ENCODE data around the gene APCDD1L. TPM values are rescaled to one million over a fixed set of nuclear protein-coding genes. Genes with fewer than 3 reads are reported as not detected.
"Not testable (repeated sequence)": the region's sequence is repeated elsewhere in the genome, so short reads cannot be mapped to it uniquely, and the experiment has no call there.

Gene APCDD1L
- polyA plus RNA-seq, 3 donors, result 14.5 to 19.2 (median 18.7) TPM

DNA sequence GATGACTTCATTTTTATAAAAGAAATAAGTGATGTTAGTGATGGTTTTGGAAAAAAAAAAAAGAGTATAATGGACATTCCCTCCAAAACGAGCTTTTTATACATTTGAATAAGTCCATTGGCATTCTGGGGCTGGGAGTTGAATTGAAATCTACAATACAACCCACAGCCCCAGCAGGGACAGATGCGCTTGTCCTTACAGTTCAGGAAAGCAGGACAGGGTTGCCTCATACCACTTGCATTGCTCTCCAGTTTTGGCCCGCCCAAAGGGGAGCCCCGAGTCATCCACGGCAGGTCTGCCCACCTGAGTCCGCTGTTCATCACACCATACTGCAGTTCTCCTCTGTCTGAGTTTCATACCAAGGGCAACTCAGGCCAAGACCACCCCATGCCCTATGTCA, 80.0 kb downstream of the APCDD1L start:
- no peak for DNase-seq (ENCODE audit: extremely low read depth in 1 of 11, low read depth in 9 of 11, low spot score in 4 of 11)

DNA sequence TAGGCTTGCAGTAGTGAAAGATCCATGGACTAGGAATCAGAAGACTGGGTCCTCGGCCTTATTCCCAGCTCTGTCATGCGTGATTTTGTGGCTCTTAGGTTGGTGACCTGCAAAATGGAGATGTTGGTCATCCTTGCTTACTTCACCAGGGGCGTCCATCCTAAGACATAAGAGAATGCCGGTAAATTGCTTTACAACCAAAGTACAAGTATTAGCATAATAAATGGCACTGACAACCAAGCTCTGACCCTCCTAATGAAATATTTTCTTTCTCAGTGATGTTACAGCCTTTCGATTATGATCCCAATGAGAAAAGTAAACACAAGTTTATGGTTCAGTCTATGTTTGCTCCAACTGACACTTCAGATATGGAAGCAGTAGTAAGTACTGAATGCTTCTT, 80.9 kb downstream of the APCDD1L start:
- no peak for DNase-seq (ENCODE audit: extremely low read depth in 1 of 11, low read depth in 9 of 11, low spot score in 4 of 11)

DNA sequence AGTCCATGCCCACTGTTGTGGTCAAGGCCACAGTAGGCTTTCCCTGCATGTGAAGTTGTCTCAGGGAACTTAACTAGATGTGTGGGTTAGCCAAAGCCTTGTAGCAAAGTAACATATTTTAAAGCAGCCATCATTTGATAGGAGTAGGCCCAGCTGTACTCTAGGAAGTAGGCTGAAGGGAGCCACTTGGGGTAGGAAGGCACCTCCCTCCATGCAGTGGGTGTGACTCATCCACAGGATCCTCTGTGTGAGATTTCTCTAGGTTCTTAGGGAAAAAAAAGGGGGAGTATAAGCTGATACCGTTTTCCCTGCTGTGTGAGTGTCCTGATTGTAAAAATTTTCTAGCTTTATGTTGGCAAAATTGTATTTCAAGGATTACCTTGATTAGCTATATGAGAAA, 81.4 kb downstream of the APCDD1L start:
- DNase-seq (ENCODE audit: extremely low read depth in 1 of 11, low read depth in 9 of 11, low spot score in 4 of 11), result no peak

DNA sequence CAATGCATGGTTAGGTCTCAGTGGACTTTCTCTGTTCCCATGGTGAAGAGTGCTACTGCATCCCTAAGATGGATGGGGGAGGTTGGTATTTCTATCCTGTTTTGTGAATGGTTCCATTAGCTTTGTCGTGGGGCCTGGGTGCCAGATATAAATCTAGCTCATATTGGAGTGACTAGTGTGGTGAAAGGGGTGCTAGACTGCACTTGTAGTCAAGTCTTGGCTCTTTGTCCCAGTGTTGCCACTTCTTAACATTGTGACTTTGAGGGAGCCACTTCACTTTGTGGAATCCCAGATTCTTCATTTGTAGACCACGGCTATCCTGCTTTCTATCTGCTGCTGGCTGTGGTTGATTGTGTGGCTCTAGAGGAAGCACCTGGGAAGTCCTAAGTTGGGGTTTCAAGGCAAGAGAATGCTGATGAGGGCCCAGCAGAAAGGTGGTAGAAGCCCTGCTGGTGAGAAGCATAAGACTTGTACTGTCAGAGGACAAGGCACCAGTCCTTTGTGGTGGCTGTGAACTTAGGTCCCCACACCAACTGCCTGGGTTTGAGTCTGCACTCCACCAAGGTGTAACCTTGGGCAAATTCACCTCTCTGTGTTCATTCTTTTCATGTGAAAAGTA, 82.1 kb downstream of the APCDD1L start:
- DNase-seq (ENCODE audit: extremely low read depth in 1 of 11, low read depth in 9 of 11, low spot score in 4 of 11), result no peak

DNA sequence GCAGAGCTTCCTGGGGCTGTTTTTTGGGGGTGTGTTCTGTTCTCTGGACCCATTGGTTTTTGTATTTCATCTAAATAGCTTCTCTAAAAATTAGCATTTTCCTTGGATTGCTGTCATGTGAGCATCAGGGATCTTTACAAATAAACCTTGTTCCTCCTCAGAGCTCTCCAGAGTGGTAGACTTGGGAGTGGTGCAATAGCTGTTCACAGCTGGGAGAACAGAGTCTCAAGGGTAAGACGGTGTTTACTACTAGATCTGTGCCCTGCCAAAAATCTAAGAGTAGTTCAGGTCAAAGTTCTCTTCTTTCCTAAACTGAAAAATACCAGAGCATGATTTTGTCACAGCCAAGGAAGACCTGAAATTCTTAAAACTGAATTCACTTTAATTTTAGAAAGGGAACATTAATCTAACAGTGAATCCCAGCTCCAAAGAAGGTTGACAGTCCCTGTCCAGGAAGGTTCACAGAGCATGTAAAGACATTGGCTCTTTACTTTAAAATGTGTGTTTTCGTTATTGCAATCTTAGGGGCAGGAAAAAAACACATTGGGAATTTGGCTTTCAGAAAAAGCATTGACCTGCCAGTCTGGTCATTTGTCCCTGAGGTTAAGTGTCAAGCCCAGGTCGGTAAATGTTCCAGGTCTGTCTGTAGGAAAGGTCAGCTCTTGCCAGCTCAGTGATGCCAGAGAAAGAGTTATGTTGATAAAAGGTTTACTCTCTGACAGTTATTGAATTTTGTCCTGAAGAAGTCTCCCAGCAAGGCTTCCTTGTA, 82.8 kb downstream of the APCDD1L start:
- no peak for DNase-seq (ENCODE audit: extremely low read depth in 1 of 11, low read depth in 9 of 11, low spot score in 4 of 11)

DNA sequence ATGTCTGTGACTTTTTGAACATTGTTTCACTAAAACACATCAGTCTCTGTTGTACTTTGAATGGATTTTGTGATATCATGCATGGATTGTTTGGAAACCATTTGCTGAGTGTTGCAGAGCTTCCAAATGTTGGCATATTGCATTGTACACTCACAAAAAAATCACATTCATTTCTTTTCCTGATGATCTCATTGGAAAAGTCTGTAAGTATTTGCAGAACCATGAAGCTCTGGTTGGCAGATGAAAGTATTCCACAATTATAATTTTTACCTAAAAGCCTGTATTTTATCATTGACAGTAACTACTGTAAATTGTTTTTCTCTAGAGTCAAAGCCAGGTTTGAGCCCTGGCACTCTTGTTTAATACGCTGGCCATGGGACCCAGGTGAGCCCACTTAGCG, 84.1 kb downstream of the APCDD1L start:
- DNase-seq (ENCODE audit: extremely low read depth in 1 of 11, low read depth in 9 of 11, low spot score in 4 of 11), result no peak

DNA sequence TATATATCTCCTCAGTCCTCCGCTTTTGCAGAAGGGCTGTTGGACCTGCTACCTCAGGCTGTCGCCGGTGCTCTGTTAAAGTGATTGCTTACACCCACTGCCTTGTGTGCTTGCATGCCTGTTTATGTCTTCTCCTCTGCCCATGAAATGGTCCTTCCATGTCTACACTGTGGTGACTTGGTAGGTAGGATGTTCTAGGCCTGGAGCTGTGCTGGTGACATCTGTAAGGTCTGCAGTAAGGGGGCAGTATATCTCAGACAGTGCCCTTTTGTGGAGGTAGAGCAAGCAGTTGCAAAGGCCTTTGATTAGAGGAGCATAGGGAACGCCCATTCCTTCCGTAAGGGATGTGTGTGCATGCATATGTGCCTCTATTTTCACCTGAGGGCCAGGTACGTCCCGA, 85.9 kb downstream of the APCDD1L start:
- no peak for DNase-seq (ENCODE audit: extremely low read depth in 1 of 11, low read depth in 9 of 11, low spot score in 4 of 11)

DNA sequence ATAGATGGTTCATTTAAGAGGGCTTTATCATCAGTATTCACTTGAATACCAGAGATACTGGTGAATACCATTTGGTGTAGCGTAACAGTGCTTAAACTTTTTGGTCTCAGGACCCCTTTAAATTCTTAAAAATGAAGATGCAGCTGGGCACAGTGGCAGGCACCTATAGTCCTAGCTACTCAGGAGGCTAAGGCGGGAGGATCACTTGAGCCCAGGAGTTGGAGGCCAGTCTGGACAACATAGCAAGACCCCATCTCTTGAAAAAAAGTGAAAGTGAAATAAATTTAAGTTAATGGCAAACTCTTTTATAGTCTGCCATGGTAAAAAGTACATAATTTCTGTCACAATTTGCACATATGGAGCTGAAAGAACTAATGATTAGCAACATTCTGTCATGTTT, 86.8 kb downstream of the APCDD1L start:
- DNase-seq (ENCODE audit: extremely low read depth in 1 of 11, low read depth in 9 of 11, low spot score in 4 of 11), result no peak

DNA sequence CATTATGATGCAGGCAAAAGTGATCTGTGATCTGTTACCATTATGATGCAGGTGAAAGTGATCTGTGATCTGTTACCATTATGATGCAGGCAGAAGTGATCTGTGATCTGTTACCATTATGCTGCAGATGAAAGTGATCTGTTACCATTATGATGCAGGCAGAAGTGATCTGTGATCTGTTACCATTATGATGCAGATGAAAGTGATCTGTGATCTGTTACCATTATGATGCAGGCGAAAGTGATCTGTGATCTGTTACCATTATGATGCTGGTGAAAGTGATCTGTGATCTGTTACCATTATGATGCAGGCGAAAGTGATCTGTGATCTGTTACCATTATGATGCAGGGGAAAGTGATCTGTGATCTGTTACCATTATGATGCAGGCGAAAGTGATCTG, 87.6 kb downstream of the APCDD1L start:
- DNase-seq (ENCODE audit: extremely low read depth in 1 of 11, low read depth in 9 of 11, low spot score in 4 of 11), result not testable (repeated sequence)

DNA sequence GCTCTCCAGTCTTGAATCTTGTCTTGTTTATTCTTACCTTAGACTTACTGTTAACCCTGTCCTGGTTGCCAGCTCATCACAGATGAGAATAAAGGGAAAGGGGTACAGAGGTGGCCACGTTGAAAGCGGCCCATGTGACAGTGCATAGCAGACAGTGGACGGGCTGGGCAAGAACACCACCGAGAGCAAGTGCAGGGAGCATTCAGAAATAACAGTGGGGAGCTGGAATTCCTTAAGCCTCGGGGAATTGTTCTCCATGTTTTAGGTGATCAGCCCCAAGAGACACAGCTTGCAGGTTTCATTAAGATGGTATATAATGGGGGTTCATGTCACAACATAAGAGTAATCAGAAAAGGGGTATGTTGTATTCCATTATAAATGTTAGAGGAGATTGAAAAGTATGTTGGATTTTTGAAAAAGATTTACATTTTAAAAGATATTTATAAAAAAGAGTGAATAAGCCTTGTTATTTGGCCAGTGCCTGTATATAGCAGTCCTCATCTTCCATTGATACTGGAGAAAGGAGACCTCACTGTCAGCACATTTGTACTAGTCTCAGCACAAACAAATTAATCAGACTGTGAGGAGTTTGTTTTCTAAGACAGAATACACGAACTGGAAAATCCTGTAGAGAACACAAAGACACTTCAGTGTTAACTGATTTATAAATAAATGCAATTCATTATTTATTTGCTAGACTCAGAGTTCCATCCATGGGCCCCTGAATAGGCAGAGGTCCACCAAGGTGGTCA, 90.8 kb downstream of the APCDD1L start:
- no peak for DNase-seq (ENCODE audit: extremely low read depth in 1 of 11, low read depth in 9 of 11, low spot score in 4 of 11)

DNA sequence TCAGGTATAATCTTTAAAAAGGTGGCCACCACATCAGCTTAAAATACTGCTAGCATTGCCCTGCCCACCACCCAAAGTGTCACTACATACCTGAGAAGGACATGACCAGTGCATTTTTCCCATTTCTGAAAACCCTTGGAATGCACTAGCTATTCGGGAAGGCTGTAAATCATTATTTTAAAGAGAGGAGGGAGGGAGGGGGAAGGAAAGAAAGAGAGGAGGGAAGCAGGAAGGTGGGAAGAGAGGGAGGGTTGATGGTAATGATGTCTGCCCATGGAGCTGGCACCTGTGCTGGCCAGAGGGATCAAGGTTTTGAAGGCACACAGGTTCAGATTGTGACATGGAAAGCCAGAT, 93.7 kb downstream of the APCDD1L start:
- peak in 2 of 11 donors; percentile 5 to 12 for DNase-seq (ENCODE audit: extremely low read depth in 1 of 11, low read depth in 9 of 11, low spot score in 4 of 11)

DNA sequence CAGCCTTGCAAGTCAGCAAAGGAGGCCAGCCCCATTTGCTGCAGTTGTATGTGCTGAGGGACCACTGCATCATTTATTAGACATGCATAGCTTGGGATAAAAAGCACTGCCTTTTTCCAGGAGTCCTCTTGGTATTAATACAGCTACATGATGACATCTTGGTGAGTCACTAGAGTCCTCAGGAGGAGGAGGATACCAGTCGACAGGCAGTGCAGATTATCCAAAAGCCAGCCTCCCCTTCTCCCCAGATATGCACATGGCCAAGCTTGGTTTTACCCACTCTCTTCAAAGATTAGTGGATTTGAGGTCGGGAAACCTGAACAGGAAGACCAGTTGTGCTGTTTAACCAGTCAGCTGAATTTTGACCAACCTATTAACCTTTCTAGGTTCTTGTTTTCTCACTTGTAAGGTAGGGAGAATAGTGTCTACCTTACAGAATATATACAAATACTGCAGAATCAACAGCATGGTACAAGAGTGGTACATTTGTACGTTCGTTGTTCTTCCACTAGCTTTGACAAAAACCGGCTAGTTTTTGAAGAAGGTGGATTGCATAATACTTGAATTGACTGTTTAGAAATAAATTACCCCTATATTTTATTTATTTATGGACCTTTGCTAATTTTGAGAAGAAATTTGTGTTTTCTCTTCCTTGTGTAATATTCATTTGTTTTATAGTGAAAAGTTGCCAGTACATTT, 94.3 kb downstream of the APCDD1L start:
- no peak for DNase-seq (ENCODE audit: extremely low read depth in 1 of 11, low read depth in 9 of 11, low spot score in 4 of 11)

DNA sequence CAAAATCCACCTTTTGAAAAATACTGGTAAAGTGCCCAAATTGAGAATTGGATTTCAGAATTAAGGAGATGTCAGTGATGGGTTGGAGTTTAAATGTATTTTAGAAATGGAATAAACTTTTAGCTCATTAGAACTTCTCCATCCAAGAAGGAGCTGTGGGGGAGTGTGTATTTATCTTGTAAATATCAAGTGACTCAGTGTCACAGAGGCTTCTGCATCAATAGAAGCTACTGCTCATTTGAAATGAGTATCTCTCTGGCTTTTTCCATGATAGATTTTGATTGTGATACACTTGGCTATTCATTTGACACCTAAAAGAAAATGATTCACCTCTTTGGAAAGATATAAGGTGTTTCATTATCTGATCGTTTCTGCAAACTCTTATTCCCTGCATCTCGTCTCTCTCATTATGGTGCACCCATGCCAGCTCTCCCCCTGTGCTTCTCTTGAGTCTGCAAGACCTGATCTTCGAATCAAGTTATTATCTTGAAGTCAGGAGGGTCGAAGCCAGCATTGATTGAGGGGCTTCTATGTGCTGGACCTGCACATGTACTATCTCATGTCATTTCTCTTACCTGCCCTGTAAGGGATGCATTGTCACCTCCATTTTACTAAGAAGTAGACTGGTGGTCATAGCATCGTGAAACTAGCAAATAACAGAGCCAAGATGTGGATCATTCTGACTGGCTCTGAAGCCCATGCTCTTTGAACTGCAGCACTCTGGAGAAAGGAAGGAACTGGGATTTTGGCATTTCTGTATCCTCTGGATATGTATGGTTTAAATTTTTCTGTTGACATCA, 96.0 kb downstream of the APCDD1L start:
- no peak for DNase-seq (ENCODE audit: extremely low read depth in 1 of 11, low read depth in 9 of 11, low spot score in 4 of 11)

DNA sequence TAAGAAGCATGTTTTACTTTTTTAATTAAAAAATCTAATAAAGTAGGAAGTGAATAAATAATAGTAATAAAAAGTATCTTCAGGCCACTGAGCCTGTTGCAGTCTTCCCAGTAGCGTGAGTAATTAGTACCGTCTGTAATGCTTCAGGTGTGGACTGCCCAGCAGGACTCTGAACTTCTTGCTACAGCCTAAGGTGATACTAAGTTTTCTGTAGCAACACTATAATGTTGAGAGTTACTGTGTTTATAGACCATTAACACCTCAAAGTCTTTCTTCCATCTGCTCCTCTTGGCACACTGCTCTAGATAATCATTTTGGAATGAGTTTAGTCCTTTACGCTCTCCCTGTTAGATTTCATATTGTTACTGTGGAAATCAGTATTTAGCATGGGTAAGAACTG, 97.8 kb downstream of the APCDD1L start:
- DNase-seq (ENCODE audit: extremely low read depth in 1 of 11, low read depth in 9 of 11, low spot score in 4 of 11), result no peak

DNA sequence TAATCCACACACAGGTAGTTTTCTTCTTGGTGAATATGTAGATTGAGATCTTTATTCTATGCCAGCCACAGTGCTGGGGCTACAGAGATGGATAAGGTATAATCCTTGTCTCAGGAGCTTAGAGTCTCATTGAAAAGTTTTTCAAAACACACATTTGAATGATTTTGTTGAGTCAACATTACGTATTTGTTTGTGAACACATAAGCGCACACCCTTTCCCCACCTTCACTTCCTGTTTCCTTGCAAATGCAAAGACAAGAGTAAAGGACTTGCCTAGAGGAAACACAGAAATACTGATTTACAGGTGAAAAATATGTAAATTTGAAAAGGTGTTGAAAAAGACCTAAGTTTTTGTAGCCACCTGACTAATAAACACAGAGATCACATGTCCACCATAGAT, 98.4 kb downstream of the APCDD1L start:
- no peak for DNase-seq (ENCODE audit: extremely low read depth in 1 of 11, low read depth in 9 of 11, low spot score in 4 of 11)

DNA sequence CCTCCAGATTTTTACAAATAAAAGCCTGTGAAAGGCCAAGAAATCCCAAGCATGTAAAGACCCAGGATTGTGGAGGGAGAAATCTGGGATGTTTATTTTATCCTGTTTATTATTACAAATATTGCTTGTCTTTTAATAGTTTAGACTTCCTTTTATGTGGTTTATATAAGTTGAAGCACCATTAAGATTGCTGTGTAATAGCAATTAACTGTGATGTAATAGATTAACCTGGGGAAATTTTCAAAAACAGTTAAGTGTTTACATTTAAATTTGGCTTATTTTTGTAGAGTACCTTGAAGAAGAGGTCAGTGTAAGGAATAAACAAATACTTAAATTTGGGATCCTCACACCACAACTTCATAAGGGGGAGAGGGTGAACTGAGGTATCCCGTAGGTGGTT, 99.1 kb downstream of the APCDD1L start:
- DNase-seq (ENCODE audit: extremely low read depth in 1 of 11, low read depth in 9 of 11, low spot score in 4 of 11), result no peak

DNA sequence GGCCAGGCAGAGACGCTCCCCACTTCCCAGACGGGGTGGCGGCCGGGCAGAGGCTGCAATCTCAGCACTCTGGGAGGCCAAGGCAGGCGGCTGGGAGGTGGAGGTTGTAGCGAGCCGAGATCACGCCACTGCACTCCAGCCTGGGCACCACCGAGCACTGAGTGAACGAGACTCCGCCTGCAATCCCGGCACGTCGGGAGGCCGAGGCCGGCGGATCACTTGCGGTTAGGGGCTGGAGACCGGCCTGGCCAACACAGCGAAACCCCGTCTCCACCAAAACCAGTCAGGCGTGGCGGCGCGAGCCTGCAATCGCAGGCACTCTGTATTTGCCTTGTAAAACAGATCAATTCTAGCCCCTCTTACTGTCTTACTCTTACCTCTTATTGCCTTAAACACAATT, 100.4 kb downstream of the APCDD1L start:
- not testable (repeated sequence) for DNase-seq (ENCODE audit: extremely low read depth in 1 of 11, low read depth in 9 of 11, low spot score in 4 of 11)

DNA sequence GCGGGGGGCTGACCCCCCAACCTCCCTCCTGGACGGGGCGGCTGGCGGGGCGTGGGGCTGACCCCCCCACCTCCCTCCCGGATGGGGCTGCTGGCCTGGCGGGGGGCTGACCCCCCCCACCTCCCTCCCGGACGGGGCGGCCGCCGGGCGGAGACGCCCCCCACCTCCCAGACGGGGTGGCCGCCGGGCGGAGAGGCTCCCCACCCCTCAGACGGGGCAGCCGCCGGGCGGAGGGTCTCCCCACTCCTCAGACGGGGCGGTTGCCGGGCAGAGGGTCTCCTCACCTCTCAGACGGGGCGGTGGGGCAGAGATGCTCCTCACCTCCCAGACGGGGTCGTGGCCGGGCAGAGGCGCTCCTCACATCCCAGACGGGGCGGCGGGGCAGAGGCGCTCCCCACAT, 101.0 kb downstream of the APCDD1L start:
- not testable (repeated sequence) for DNase-seq (ENCODE audit: extremely low read depth in 1 of 11, low read depth in 9 of 11, low spot score in 4 of 11)
